Suppressor macrophage treated with lipopolysaccharide for 4 hours (primary cell): ENCODE measurements around the gene ARHGEF5.
"Not testable (repeated sequence)": the region's sequence is repeated elsewhere in the genome, so short reads cannot be mapped to it uniquely, and the experiment has no call there.

Source experiments
- DNase-seq: peaks from one replicate; pipeline ENCODE4 v3.0.0-alpha.2; 2020

ARHGEF5 gene

DNA sequence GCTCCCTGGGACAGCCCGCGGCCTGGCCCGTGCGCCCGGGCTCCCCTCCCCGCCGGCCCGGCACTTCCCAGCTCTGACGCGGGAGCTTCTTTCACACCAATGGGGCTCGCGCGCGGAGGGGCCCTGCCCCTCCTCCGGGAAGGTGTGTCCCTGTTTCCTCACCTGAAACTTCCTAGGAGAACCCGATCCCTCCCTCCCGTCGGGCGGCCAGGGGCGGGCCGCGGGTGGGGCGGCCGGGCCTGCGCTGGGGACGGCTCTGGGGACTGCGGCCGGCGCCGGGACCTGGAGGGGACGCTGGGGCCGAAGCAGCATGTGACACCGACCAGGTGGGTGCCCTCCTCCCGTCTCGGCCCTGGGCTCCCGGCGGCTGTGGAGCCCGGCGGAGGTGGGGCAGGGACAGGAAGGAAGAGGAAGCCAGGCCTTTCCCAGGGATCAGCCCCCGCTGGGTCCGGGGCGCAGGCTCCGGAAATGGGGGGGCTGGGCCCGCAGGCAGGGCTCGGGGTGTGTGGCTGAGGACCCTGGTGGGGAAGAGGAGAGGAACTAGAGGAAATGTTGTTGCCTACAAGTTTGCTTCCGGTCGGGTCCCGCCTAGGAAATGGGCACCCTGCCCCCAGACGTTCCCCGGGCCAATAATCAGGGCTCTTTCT, at the start of gene ARHGEF5:
Gene ARHGEF5, plus strand, starts transcription at position 227 of the 647 bp plus-strand sequence. CDS start 7,268 bp downstream, outside the sequence.
- not testable (repeated sequence) for DNase-seq

GRCh38 chr7:144309702-144310101, 45.5 kb upstream of the ARHGEF5 start:
- DNase-seq: not testable (repeated sequence)

DNA sequence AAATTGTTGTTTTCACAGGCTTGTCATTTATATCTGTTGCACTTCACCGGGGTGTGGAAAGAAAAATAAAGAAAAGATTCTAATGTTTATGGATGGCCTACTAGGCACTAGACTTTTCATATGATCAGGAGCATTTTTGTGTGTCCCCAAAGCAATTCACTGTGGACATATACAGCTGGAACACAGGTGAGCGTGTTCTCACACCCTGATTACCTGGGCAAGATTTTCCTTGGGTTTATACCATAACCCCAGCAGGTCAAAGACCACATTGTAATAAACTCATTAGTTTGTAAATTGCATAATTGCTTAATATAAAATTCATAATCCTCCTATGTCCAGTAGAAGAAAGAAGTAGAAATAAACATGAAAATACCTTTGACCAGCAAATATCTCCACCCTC, 44.0 kb upstream of the ARHGEF5 start:
- DNase-seq: not testable (repeated sequence)

- not testable (repeated sequence) for DNase-seq
Observed at GRCh38 chr7:144311872-144312469, 43.2 kb upstream of the ARHGEF5 start, which contains the start of gene OR2A1. TSS of gene OR2A1 (plus strand) at chr7:144312419. CDS start at chr7:144318125, 5,706 bp downstream.

DNA sequence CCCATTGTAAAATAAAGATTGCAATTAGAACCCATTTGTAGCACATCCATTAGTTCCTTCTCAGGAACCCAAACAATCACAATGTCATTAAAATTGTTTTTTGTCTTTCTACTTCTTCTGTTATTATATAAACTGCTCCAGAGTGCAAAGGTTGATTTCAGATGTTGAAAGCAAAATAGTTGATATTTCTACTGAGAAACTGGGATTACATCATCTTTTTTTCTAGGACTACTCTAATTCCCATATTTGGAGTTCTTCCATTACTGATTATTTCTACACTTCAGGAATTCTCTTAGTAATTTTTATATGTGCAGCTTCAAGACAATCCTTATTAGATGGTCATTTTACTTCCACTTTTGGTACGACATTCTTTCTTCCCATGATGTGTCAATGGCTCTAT, 37.7 kb upstream of the ARHGEF5 start:
- DNase-seq: not testable (repeated sequence)

DNA sequence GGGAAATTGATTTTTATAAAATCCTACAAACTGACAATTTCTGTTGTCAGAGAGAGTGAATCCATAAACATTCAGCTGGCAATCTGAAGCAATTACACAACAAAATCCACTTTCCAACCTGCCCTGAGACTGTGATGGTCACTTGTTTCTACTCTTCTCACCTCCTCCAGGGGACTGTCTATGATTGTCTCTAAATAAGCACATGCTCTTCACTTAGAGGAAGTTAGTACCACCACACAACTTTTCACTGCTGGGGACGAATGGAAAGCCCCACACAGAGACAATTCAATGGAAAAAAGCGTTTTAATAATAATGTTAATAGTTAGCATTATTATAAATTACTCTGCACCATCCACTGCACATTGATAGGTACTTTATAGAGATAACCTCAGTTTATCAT, 35.7 kb upstream of the ARHGEF5 start:
- DNase-seq: not testable (repeated sequence)

- not testable (repeated sequence) for DNase-seq
Observed at GRCh38 chr7:144321677-144322206, 33.5 kb upstream of the ARHGEF5 start.

DNA sequence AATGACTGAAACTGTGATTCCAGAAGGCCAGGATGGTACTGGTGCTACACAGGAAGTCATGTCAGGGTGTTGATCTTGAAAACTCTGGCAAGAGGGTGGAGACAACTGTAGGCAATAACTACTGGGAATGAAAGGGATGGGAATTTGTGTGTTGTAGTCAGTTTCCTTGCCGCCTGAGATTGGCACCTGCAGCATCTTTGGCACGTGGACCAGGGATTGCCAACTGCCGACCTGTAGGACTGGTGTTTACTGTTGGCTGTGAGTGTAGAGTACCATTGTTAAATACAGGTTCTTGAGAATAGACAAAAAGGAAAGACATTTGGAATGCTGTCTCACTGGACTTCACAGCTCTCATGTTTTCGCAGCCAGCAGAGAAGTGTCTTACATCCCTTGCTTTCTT, 31.8 kb upstream of the ARHGEF5 start:
- DNase-seq: not testable (repeated sequence)

- DNase-seq: not testable (repeated sequence)
Observed at GRCh38 chr7:144325868-144326267, 29.3 kb upstream of the ARHGEF5 start.

DNA sequence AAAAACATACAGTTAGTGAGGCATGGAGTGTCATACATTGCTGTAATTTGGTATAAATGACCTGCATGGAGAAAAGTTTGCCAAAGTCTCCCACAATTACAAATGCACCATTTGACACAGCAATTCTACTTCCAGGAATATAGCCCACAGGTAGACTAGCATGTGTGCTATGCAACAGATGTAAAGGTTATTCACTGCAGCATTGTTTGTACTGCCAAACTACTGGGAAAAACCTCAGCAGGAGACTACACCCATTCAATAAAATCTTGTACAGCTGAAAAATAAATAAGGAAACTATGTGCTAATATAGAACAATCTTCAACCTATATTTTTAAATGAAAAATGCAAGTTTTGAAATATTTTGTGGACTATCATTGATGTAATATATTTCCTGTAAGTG, 25.2 kb upstream of the ARHGEF5 start:
- not testable (repeated sequence) for DNase-seq

DNA sequence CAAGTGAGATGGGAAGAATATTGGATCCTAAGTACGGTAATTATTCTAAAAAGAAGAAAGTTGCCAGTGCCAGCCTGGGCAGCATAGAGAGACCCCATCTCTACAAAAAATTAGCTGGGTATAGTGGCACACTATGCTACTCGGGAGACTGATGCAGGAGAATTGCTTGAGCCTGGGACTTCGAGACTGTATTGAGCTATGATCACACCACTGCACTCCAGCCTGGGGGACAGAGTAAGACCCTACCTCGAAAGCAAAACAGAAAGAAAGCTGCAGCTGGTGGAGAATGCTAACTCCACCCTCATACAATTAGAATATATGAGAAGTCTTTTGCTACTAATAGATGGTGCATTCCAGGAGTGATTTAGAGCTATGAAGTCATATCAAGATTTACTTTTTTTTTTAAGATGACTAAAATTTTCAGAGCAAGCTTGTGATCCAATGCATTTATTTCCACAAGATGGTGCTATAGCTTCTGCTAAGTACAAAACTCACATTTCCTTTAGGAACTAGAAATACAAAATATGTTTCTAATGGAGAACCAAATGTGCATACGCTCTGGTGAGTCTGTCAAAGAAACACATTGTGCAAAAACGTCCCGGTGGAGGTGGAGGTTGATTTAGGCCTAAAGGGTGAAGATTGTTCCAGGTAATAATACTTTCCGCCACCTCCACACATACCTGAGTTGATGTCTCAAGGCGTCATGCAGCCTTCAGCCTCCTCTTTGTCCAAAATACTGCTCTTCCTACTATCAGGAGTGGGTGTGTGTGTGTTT, 23.8 kb upstream of the ARHGEF5 start:
- DNase-seq: not testable (repeated sequence)

DNA sequence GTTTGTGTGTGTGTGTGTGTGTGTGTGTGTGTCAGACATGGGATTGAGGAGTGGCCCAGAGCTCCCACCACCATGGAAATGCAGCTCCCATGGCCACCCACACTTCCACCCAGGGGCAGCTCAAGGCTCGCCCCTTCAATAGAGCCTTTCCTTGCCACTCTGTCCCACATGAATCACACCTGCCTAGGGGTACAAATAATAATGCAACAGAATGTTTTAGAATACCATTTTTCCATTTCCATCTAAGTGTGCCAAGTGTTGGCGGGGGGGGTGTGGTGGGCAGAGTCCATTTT, 23.3 kb upstream of the ARHGEF5 start:
- DNase-seq: not testable (repeated sequence)

DNA sequence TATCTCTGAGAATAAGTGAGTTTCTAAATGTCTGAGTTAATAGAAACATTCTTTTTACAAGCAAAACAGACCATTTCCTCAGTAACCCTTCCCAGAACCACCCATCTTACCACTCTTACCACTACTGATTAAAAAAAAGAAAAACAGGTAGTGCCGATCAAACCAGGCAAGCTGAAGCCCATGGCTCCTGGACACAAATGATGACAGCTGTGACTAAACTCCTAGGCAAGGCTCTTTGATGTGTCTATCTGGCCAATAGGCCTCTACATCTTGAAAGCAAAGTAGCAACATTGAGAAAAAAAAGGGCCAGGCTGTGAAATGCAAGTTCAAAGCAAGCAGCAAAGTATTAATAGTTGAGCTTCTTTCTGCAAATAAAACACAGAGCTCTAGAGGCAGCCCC, 6.6 kb upstream of the ARHGEF5 start:
- not testable (repeated sequence) for DNase-seq

DNA sequence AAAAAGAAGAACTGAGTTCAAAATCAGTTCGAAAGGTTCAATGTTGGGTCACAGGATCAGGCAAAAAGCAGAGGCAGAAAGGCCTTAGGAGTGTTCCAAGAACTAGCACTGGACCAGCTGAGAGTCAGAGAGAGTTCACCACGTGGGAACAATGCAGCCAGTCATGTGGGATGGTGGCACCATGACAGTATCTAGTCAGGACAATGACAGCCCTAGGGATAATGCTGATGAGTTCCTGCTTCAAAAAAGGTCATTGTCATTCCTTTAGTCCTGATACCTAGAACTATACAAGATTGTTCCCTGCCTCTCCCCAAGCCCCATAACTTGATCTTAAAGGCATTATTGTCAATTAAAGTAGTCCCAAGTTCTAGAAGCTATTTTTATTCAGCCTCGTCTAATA, 3.5 kb upstream of the ARHGEF5 start:
- not testable (repeated sequence) for DNase-seq

- DNase-seq: not testable (repeated sequence)
Observed at GRCh38 chr7:144356185-144356584, 983 bp downstream of the ARHGEF5 start.

DNA sequence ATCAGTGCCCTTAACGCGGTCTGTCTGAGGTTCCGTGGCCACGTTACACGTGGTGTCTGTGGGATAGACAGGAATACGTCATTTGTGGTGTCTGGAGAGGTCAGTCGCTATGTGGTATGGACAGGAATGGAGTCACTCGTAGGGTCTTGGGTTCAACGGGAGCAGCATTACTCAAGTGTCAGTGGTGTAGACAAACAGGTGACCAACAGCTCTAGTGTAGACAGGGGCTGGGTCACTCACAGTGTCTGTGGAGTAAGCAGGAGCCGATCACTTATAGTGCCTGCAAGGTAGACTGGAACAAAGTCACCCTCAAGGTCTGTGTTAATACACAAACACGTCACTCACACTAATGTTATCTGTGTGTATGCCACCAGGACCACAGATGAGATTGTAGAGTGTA, 1.7 kb downstream of the ARHGEF5 start:
- not testable (repeated sequence) for DNase-seq

DNA sequence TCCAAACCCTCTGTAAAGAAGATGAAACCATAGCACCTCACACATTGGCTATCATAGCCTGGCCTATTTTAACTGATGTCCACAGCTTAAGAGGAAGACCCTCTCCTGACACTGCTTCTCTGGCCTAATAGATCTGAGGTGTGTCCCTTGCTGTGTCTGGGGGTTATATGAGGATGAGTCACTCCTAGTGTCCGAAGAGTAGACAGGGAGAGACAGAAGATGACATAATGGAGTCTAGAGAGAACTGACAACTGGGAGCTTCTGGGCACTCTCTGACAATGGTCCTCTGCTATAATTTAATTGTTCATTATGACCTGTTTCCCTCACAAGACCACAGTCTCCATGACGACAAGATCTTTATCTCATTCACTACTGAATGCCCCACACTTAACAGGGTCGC, 6.9 kb downstream of the ARHGEF5 start:
- not testable (repeated sequence) for DNase-seq

- DNase-seq: not testable (repeated sequence)
Observed at GRCh38 chr7:144365523-144365922, 10.3 kb downstream of the ARHGEF5 start.

DNA sequence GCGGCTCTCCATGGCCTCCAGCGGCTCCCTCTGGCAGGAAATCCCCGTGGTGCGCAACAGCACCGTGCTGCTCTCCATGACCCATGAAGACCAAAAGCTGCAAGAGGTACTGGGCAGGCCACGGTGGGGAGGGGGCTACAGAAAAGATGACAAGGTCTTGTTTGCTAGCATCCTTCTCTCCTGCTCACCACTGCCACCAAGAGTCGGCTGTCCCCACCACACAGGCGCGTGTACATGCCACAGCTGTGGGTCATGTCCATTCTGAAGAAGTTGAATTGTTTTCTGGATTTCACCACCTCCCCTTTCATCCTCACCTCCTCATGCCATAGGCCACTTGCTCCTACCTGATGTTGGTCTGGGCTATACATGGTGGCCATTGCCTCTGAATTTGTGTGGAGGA, 12.0 kb downstream of the ARHGEF5 start:
- DNase-seq: not testable (repeated sequence)

DNA sequence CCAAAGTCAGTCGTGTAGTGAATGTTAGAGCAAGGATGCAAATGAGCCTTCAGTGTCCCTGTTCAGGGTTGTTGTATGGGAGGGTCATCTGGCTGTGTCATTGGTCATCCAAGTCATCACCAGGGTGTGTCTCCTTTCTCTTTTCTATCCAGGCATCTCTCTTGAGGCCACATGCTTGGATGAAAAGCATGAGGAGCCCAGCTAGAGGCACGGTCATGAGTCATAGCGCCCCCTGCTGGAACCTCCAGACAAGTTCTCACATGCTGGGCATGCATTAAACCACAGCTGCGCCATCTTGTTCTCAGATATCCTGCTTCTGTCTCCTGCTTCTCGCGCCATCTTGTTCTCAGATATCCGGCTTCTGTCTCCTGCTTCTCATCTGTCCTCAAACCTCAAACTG, 14.0 kb downstream of the ARHGEF5 start:
- not testable (repeated sequence) for DNase-seq

GRCh38 chr7:144378651-144379050, 23.4 kb downstream of the ARHGEF5 start:
- no peak for DNase-seq

GRCh38 chr7:144379776-144380384, 24.7 kb downstream of the ARHGEF5 start:
- DNase-seq: no peak

DNA sequence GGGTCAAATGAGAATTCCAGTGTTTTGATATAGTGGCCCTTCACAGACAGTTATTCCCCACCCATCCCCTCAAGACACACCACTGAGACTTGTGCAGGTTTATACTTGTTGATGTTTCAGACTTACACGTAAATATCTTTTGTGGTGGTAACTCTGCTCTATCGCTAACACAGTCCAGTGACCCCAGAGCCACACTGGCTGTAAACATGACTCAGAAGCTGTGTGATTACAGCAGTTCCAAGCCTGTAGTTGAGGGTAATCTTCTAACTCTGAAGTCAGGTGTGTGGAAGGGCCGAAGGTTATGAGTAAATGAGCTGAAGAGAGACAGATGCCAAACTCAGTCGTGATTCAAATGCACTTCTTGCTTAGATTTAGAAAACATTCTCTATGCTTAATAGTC, 28.9 kb downstream of the ARHGEF5 start:
- DNase-seq: no peak
